ENCODE measurements around the gene EDEM3. TPM values are rescaled to one million over a fixed set of nuclear protein-coding genes. Genes with fewer than 3 reads are reported as not detected.

EDEM3 gene
- total RNA-seq, 1 experiment from 2014 or later: 14.0 TPM

- no peak overlapping the region for H3K18ac ChIP-seq (ENCODE audit: insufficient read length, low read depth, low read length)
- Mint-ChIP-seq H3K27ac (no peak overlapping the region), H3K9me3 (peaks cover 0 to 6% of the 10 kb centered on the region in 2 experiments; a peak in 2 of 5 replicates), H3K4me3 (no peak overlapping the region), H3K4me1 (no peaks in the 10 kb centered on the region), H3K36me3 (ENCODE audit: insufficient read depth in 1 of 3, low read depth in 3 of 3) (no peaks in the 10 kb centered on the region; a peak in 1 of 7 replicates), H3K27me3 (ENCODE audit: low read depth) (peaks cover 5% of the 10 kb centered on the region)
- H3K27ac ChIP-seq (ENCODE audit: insufficient read length, low read depth, low read length): no peak overlapping the region
- no peaks in the 10 kb centered on the region for H3K79me2 ChIP-seq (ENCODE audit: insufficient read depth, low read length)
- no peak for DNase-seq
- no peak overlapping the region for H3T11ph ChIP-seq (ENCODE audit: low read length)
- no peak overlapping the region for H2AFZ ChIP-seq (ENCODE audit: low read length)
- H2BK15ac ChIP-seq (ENCODE audit: low read depth, low read length): no peak overlapping the region
- H2BK12ac ChIP-seq (ENCODE audit: insufficient read length, low read depth, low read length): no peak overlapping the region
- no peak overlapping the region for H4K5ac ChIP-seq (ENCODE audit: insufficient read length, low read depth, low read length)
- no CpG with 5 or more reads among the region's 3 CpGs for WGBS (ENCODE audit: extremely low coverage, insufficient read length, low lambda C conversion rate)
- no peaks in the 10 kb centered on the region for H3K27me3 ChIP-seq (ENCODE audit: insufficient read depth, low read length)
- no peak overlapping the region for H2BK20ac ChIP-seq (ENCODE audit: low read depth, low read length, poor library complexity, severe bottlenecking)
- no peak overlapping the region for H4K8ac ChIP-seq (replicated peaks; ENCODE audit: insufficient read length, low read depth, low read length)
- no peak overlapping the region for H3K14ac ChIP-seq (ENCODE audit: insufficient read depth, low read length)
- no peaks in the 10 kb centered on the region for H3K4me1 ChIP-seq (ENCODE audit: insufficient read depth, low read length)
- H3K9me3 ChIP-seq (ENCODE audit: control insufficient read depth, low read depth, low read length): no peaks in the 10 kb centered on the region
- no peak overlapping the region for H4K91ac ChIP-seq (ENCODE audit: insufficient read length, low read depth, low read length)
- no peaks in the 10 kb centered on the region for H3K79me1 ChIP-seq (ENCODE audit: insufficient read depth, low read depth, low read length, poor library complexity, severe bottlenecking)
- TF ChIP-seq CTCF (conservative IDR thresholded peaks at IDR 0.05): no peak
- H3K23ac ChIP-seq (ENCODE audit: insufficient read length, low read depth, low read length): no peak overlapping the region
- no peak overlapping the region for H2BK120ac ChIP-seq (ENCODE audit: low read depth, low read length, poor library complexity, severe bottlenecking)
- no peak overlapping the region for H3K9ac ChIP-seq (ENCODE audit: extremely low read depth, insufficient read length, low read length)
- no peak overlapping the region for H2BK5ac ChIP-seq (ENCODE audit: insufficient read length, low read length)
- H2AK5ac ChIP-seq (ENCODE audit: insufficient read length, low read length): no peak overlapping the region
- H3K4me2 ChIP-seq (ENCODE audit: insufficient read depth, insufficient read length, low read length): no peak overlapping the region
- no peak overlapping the region for H3K4ac ChIP-seq (ENCODE audit: low read depth, low read length)
- H3K56ac ChIP-seq (ENCODE audit: insufficient read length, low read depth, low read length): no peak overlapping the region
- H3K23me2 ChIP-seq (ENCODE audit: insufficient read length, low read depth, low read length, poor library complexity, severe bottlenecking): no peaks in the 10 kb centered on the region
- no peaks in the 10 kb centered on the region for H4K20me1 ChIP-seq (ENCODE audit: control insufficient read depth, insufficient read depth, insufficient read length)
Measured at GRCh38 chr1:184646178-184646701, 108.4 kb downstream of the EDEM3 start.
